Stimulated activated CD8-positive, alpha-beta memory T cell treated with anti-CD3 and anti-CD28 coated beads, Interleukin-4, amount 100 ng/mL, for 48 hours (primary cell): ENCODE measurements around the gene TUT1.
"Not testable (repeated sequence)": the region's sequence is repeated elsewhere in the genome, so short reads cannot be mapped to it uniquely, and the experiment has no call there.

Experiments used
- DNase-seq: peaks from one replicate; pipeline ENCODE4 v3.0.0-alpha.2; 2020

TUT1 gene

DNA sequence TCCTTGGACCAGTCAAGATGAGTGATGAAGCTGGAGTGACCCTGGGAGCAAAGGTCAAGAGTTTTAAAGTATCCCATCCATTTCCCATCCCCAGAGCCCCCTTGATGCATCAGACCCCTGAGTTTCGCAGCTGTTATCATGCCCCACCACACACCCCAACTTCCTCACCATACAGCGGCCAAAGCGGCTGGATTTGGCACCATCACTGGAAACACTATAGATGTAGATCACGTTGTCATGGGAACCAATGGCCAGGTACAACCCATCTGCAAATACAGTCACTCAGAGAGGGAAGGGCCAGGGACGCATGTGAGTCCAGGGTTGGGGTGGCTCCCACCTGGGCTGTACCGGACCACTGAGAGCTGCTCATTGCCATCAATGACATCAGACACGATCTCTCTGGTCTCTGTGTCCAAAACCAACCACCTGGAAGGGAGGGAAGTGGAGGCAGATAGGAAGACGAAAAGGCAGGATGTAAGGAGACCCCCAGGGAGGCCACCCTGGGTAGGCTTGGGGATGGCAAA is 12.5 kb upstream of the TUT1 start:
- DNase-seq = no peak

DNA sequence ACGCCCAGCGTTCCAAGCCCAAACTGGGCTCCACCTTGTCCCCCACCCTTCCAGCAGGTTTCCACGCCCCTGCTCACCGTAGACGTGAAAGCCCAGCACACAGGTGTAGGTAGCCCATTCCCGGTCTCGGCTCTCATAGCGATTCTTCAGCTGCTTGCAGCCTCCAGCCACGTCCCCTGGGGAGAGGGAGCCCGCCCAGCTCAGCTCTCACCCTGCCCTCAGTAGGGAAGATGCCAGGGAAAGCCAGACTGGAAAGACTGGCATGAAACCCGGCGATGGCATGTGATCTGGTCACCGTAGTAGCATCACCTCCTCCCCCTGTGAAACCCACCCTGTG is 11.7 kb upstream of the TUT1 start:
- no peak for DNase-seq

DNA sequence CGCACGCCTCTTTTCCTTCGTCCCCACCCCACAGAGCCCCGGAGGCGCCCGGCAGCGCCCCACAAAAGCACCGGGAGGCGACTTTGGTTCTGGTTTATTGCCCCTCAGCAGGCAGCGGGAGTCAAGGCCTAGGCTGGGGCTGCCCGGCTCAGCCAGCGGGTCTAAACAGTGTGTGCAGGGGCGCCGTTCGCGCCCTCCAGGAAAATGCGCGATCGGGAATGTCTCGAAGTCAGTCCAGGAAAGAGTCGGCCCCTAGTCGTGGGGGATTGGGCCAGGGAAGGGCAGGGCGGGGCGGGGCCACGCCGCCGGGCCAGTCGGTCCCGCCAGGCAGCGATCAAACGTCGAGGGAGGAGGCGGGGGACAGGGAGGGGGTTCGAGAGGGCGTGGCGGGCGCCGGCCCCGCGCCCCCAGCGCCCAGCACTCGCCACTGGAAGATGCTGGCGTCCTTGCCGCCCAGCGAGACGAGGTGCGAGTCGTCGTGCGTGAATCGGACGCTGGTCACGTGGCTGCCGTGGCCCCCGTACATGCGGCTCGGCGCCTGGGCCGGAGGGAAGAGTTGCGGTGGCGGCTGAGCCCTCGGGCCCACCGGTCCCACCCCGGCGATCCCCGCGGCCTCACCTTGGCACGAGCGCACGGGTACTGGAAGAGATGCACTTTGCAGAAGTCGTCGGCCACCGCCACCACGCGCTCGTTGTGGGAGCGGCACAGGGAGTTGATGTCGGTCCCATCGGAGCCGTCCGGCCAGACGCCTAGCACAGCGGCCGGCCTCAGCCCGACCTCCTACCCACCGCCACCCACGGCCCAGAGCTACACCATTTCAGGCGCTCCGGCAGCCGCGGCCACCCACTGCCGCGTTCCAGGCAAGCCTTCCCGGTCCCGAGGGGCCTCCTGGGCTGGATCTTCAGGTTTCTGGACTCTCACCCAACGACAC is 11.1 kb upstream of the TUT1 start:
- no peak for DNase-seq

DNA sequence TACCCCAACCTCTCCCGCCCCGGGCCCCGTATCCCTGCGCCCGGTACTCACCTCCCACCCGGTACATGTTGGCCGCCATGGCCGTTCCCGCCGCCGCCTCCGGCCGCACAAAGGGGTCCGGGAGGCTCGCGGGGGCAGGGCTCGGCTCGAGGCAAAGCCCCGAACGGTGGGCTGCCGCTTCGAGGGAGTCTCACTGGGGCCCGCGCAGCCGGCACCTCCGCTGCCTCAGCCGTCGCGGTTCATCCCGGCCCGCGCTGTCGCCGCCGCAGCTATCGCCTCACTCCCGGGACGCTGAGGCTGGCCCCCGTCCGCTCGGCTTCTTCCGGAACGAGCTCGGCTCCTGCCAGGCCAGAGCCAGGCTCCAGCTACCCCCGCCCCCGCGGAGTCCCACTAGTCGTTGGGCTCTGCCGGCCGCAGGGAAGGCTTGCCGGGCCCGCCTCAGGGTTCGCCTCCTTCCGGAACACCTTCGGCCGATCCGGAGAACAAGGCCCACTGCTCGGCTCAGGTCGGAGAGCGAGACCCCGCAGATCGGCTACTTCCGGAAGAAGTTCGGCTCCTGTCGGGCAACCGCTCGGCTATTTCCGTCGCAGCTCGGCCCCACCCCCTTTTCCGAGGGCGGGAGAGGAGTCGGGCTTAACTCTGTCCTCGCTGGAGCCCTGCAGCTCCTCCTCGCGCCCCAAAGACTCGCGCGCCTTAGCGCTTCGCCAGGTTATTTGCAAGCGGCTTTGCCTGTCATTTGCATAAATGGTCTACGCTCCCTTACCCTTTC is 10.2 kb upstream of the TUT1 start, which contains the start of gene MTA2:
Gene MTA2, minus strand, starts transcription at position 494 of the 769 bp plus-strand sequence. Its CDS starts 415 bp downstream, at position 79.
- peak; percentile 100 for DNase-seq

DNA sequence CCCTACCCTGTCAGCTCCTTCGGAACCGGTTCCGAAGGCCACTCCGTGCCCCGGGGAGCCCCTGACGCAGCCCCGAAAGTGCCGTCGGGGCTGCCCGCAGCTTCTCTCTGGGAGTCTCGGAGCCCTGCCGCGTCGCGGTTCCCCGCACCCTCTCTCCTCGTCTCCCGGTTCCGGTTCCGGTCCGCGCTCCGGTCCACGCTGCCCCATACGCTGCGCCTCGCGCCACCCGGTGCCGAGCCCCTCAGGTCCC is 9.7 kb upstream of the TUT1 start:
- no peak for DNase-seq

DNA sequence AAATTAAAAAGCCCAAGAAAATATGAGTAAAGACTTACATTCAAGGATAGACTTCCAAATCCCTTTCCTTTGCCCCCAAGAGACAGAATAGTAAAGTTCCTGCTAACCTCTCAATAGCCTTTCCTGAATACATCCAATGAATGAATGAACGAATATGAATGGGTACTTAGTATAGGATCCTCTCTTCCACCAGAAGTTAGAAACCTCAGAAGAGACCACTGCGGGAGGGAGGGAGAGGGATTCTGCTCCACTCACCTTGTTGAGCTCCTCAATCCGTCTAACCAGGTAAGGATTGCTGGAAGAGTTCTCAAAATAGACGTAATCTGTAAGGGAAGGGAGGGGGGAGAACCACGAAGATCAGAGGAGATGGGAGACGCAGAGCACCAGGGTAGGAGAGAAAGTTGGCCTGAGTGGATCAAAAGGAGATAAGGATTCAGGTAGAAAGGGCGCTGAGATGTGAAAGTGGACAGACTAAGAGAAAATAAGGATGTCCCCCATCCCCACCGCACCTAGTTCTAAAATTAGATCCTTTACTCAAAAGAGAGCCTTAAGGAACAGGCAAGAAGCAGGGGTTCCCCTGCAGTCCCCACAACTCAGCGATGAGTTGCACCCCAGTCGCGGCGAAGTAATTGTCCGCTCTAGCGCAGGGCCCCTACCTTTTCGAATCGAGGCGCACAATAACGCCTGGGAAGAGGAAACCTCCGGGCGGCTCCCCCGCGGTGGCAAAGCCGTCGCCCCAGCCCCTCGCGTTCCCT is 9.2 kb upstream of the TUT1 start:
- peak; percentile 52 for DNase-seq

GRCh38 chr11:62599901-62600300 is 8.6 kb upstream of the TUT1 start:
- DNase-seq = no peak

DNA sequence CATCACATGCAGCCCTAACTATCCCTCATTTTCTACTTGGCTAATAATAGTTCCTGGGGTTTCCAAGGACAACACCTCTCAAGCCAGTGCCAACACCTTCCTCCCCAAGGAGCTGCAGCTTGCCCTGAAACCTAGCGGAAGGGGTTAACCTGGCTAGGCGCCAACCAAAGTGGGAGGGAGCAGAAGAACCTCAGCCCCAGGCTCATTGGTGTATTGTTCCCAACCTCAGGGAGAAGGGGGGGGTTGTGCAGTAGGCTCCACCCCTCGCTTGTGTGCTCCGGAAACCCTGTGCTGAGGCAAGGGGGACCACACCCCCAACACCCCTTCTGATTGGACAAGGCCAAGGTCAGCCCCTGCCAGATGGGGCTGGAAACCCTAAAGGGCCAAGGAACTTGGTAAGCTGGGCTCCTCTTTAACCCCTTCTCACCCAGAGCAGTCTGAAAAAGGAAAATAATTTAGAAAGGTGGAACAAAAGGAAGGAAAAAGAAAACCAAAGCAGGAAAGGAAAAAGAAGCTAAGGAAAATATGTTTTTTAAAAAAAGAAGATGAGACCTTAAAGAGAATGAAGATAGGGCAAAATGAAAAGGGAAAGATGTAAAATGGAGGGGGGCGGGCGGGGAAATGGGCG is 7.9 kb upstream of the TUT1 start:
- DNase-seq = peak; percentile 96

- no peak for DNase-seq
Observed at GRCh38 chr11:62595124-62595523, 3.8 kb upstream of the TUT1 start.

DNA sequence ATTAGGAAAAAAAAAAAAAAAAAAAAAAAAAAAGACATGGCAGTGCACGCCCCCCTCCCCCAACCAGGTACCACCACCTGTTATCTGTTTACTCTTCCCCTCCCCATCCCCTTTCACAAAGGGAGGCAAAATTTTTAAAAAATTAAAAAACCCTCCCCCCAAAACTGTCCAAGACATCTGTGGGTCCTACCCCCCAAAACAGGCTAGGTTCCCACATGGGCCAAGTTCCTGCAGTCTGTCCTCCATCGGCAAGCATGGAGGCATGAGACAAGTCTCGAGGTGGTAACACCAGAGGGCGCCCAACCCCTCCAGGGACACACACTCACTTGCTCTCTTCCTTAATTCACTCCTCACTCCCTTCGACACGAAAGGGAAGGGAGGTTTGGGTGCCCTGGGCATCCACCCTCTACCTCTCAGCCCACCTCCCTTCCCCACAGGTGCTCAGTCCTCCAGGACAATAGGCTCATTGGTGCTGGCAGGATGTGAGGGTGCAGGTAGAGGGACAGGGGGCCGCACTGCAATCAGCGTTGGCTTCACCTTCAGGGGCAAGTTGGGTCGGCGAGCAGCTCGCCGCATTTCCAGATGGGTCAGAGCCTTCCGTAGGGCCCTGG is 2.2 kb upstream of the TUT1 start:
- peak; percentile 86 for DNase-seq

DNA sequence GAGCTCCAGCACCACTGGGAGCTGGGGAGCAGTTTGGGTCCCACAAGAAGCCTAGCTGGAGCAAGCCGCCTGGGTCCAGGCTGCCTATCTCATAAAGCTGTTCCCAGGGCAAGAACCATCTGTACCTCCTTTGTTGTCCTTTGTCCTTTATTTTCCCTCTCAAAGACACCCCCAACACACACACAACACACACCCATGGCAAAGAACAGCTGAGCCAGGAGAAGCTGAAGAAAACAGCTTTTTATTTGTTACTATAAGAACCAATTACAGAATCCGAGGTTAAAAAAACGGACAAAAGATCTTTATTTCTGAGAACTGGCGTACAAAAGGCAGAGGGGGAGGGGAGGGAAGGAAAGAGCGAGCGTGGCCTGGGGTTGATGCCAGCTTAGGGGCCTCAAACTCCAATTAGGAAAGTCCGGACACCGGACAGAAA is 1.7 kb upstream of the TUT1 start:
- DNase-seq = no peak

DNA sequence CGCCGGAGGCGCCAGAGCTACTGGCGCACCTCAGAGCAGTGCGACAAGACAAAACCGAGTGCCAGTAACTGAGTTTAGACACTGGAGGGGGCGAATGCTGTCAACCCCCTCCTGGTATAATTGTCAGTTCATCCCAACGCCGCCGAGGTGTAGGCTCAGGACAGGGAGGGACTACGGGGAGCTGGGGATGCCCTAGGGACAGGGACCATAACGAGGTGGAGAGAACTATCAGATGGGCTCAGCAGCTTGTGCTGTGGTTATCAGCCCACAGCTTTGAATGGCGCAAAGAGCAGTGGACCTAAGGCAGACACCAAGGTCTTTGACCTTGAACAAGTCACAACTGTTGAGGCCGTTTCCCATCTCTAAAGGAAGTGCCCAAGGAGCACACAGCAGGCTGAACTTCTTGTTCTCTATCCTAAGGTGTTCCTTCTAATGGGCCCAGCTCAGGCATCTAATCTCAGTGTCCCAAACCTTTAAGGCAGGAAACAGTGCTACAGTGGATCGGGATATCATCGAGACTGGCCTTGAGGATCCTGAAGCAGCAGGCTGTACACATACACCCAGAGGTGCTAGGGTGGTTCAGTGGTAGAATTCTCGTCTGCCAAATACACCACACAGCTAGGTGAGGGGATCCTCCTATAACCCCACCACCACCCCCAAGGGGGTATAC is 958 bp upstream of the TUT1 start:
- no peak for DNase-seq

DNA sequence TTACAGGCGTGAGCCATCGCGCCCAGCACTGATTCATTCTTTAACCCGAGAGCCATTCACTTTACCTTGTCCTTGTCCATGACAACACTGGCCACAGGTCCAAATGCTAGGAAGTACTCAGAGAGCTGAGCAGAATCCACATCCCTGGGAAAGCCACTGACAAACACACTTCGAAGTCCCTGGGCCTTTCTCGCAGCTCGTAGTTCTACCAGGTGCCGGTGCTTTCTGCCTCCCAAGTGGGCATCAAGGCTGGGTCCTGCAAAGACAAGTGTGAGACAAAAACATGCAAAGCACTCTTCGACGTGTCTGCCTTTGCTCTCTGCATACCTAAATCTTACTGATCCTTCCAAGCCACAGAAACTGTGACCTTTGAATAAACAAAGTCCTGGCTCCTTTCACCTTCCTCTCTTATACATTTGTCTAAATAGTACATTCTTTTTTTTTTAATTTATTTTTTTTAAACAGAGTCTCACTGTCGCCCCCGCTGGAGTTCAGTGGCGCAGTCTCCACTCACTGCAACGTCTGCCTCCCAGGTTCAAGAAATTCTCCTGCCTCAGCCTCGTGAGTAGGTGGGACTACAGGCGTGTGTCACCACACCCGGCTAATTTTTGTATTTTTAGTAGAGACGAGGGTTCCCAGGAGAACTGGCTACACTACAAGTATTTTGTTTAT is 2.2 kb downstream of the TUT1 start:
- DNase-seq = peak; percentile 43

GRCh38 chr11:62585356-62585755 is 6.0 kb downstream of the TUT1 start:
- not testable (repeated sequence) for DNase-seq

DNA sequence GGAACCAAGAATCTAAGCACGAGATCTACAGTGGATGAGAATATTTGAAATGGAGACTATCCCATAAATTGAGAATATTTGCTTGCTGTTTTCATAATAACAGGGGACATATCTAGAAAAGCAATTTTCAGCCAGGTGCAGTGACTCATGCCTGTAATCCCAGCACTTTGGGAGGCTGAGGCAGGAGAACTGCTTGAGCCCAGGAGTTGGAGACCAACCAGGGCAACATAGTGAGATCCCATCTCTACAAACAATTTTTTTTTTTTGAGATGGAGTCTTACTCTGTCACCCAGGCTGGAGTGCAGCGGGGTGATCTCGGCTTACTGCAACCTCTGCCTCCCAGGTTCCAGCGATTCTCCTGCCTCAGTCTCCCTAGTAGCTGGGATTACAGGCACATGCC is 9.6 kb downstream of the TUT1 start:
- not testable (repeated sequence) for DNase-seq

- no peak for DNase-seq
Observed at GRCh38 chr11:62580959-62581715, 10.2 kb downstream of the TUT1 start.

DNA sequence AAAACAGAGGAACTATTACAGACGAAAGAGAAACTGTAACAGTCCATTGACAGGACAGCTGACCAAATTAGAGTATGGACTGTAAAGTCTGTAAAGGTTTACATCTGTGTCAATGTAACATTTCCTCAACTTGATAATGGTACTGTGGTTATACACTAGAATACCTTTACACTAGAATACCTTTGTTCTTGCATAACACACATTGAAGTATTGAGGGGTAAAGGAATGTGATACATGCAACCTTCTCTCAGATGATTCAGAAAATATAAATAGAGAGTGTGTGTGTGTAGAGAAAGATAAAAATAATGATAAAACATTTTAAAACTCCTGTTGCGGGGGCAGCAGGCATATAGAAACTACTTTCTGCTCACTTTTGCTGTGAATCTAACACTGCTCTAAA is 12.1 kb downstream of the TUT1 start:
- no peak for DNase-seq

DNA sequence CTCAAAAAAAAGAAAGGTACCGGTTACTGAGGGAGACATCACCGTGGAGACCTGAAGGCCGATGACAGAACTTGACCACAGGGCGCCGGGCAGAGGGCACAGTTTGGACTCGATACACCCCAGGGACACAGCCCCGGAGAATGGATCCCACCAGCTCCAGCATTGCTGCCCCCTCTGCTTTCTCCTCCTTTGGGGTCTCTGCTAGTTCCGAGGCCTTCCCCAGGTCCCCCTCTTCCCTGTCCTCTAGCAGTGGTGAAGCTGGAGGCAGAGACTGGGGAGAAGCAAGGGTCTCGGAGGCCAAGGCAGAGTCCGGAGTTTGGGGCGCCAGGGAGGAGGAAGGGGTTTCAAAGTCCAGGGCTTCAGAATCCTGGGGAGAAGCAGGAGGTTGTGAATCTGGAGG is 12.8 kb downstream of the TUT1 start:
- no peak for DNase-seq

DNA sequence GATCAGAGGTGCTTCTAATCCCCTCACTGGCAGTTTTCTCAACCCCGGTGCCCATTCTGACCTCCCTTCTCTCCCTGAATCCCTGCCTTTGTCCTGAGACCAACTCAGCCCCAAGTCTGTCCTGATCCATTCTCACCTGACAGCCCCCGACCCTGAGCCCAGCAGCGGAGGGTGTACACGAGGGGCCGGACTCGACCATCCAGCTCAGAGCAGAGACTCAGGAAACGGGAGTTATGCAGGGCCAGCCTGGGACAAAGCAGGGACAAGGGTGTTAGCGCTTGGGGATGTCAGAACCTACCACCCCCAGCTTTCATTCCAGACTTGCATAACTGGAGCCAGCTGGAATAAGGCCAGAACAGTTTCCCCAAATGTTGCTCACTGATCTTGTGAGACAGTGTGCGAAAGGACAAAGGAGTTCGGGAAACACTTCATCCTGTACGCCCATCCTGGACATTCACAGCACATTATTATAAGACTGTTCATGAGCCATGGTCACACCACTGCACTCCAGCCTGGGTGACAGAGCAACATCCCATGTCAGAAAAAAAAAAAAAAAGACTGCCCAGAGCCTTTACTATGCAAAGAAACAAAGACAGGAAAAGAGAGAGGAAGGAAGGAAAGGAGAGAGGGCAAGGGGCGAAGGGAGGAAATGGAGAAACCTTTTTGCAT is 14.1 kb downstream of the TUT1 start:
- no peak for DNase-seq

- DNase-seq = no peak
Observed at GRCh38 chr11:62575837-62576236, 15.5 kb downstream of the TUT1 start.
